DOHH2 (cell line): Measurements from ENCODE around the gene SELENOF.

Experiments used
- H3F3A ChIP-seq: fragments of 200-600 bp; sonication (generic), shearing (Covaris generic); 2 replicates; pipeline ENCODE4 v1.6.0; 2016; ENCODE audit warnings: antibody characterized with exemption, mild to moderate bottlenecking; ENCODE audit not compliant: control insufficient read depth, insufficient read depth
- H3K27ac ChIP-seq: fragments of 200-600 bp; sonication (generic); 2 replicates; pipeline ENCODE4 v1.5.1; 2014; ENCODE audit warnings: low read depth, mild to moderate bottlenecking, low read length, moderate library complexity
- H3K27me3 ChIP-seq: fragments of 200-600 bp; sonication (generic); 2 replicates; pipeline ENCODE4 v1.6.1; 2014; ENCODE audit warnings: mild to moderate bottlenecking, low read length, mixed read lengths; ENCODE audit not compliant: control insufficient read depth
- H3K36me3 ChIP-seq: fragments of 200-600 bp; sonication (generic); 2 replicates; pipeline ENCODE4 v1.6.1; 2014; ENCODE audit warnings: mild to moderate bottlenecking, low read length, moderate library complexity, mixed read lengths; ENCODE audit not compliant: control insufficient read depth
- H3K4me1 ChIP-seq: fragments of 200-600 bp; sonication (generic); 2 replicates; pipeline ENCODE4 v1.6.1; 2014; ENCODE audit warnings: mild to moderate bottlenecking, low read length, mixed read lengths; ENCODE audit not compliant: control insufficient read depth
- H3K4me2 ChIP-seq: fragments of 200-600 bp; sonication (generic); 2 replicates; pipeline ENCODE4 v1.6.0; 2014; ENCODE audit warnings: mild to moderate bottlenecking, low read length, moderate library complexity
- H3K4me3 ChIP-seq: fragments of 200-600 bp; sonication (generic); 2 replicates; pipeline ENCODE4 v1.5.1; 2014; ENCODE audit warnings: mild to moderate bottlenecking, low read length, mixed read lengths
- H3K79me2 ChIP-seq: fragments of 200-600 bp; sonication (generic); 2 replicates; pipeline ENCODE4 v1.6.1; 2014; ENCODE audit warnings: mild to moderate bottlenecking, low read length, mixed read lengths; ENCODE audit not compliant: control insufficient read depth
- H3K9me2 ChIP-seq: fragments of 200-600 bp; sonication (generic); replicated peaks from 2 replicates; pipeline ENCODE4 v1.6.1; 2014; ENCODE audit warnings: mild to moderate bottlenecking, low read length, mixed read lengths; ENCODE audit not compliant: control insufficient read depth
- H3K9me3 ChIP-seq: fragments of 200-600 bp; sonication (generic); 2 replicates; pipeline ENCODE4 v1.6.1; 2014; ENCODE audit warnings: antibody characterized with exemption, low read length, mixed read lengths; ENCODE audit not compliant: control insufficient read depth, insufficient read depth
- H4K20me1 ChIP-seq: fragments of 200-600 bp; sonication (generic); 2 replicates; pipeline ENCODE4 v1.6.0; 2014; ENCODE audit warnings: low read depth, mild to moderate bottlenecking, antibody characterized with exemption, low read length, moderate library complexity; ENCODE audit not compliant: control insufficient read depth, insufficient read depth
- EZH2phosphoT487 ChIP-seq: fragments of 200-600 bp; sonication (generic); IDR thresholded peaks from 2 replicates; pipeline ENCODE4 v1.6.1; 2017; ENCODE audit warnings: borderline replicate concordance, mild to moderate bottlenecking, antibody characterized with exemption, low read length, moderate library complexity, mixed read lengths
- TF ChIP-seq, protein P1 (sequence below): fragments of 200-600 bp; sonication (generic); IDR thresholded peaks from one replicate; pipeline ENCODE4 v1.5.1; 2014; ENCODE audit warnings: antibody characterized with exemption, mild to moderate bottlenecking, low read depth, low read length; ENCODE audit not compliant: poor library complexity, severe bottlenecking

SELENOF gene

DNA sequence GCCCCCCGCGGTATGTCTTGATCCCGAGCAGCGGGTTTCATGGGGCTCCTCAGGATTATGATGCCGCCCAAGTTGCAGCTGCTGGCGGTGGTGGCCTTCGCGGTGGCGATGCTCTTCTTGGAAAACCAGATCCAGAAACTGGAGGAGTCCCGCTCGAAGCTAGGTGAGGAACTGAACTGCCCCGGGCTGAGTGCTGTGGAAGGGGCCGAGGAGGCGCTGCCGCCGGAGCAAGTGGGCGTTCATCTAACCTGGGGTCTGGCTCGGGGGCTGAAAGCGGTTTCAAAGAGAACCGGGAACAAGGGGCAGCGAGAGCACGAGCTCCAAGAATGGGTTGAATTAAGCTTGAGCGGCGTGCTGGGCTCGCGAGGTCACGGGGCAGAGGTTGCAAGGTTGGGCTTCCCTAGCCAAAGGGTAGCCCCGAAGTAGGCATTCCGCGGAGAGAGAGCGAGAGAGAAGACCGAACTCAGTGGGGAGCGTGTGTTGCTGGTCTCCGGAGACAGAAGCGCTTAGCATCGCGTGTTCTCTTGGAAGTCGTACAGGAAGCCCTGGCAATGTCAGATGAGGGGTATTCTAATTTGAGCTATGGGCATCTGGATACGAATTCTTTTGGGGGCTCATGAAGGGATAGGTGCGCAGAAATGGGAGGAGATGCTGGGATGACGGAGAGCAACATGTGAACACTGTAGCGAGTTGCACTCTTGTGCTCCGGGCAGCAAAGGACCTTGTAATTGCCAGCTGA, 1.2 kb upstream of the SELENOF start:
- peak overlapping the region; percentile 88 for H3K27ac ChIP-seq
- H3K27me3 ChIP-seq = no peaks in the 10 kb centered on the region
- no peaks in the 10 kb centered on the region for H3K9me2 ChIP-seq
- peak overlapping the region; percentile 100 for H3K4me3 ChIP-seq
- peak overlapping the region; percentile 76 for H3K4me2 ChIP-seq
- H3K79me2 ChIP-seq = peaks cover 95% of the 10 kb centered on the region
- TF ChIP-seq EZH2phosphoT487 = no peak
- TF ChIP-seq, protein P1, sequence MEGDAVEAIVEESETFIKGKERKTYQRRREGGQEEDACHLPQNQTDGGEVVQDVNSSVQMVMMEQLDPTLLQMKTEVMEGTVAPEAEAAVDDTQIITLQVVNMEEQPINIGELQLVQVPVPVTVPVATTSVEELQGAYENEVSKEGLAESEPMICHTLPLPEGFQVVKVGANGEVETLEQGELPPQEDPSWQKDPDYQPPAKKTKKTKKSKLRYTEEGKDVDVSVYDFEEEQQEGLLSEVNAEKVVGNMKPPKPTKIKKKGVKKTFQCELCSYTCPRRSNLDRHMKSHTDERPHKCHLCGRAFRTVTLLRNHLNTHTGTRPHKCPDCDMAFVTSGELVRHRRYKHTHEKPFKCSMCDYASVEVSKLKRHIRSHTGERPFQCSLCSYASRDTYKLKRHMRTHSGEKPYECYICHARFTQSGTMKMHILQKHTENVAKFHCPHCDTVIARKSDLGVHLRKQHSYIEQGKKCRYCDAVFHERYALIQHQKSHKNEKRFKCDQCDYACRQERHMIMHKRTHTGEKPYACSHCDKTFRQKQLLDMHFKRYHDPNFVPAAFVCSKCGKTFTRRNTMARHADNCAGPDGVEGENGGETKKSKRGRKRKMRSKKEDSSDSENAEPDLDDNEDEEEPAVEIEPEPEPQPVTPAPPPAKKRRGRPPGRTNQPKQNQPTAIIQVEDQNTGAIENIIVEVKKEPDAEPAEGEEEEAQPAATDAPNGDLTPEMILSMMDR = no peak
- H3F3A ChIP-seq = peaks cover 2% of the 10 kb centered on the region; the same call in 1 of the 2 replicates
- H3K9me3 ChIP-seq = peaks cover 7% of the 10 kb centered on the region
- H3K4me1 ChIP-seq = peaks cover 43% of the 10 kb centered on the region
- H3K36me3 ChIP-seq = peaks cover 84% of the 10 kb centered on the region
- H4K20me1 ChIP-seq = peaks cover 34% of the 10 kb centered on the region

DNA sequence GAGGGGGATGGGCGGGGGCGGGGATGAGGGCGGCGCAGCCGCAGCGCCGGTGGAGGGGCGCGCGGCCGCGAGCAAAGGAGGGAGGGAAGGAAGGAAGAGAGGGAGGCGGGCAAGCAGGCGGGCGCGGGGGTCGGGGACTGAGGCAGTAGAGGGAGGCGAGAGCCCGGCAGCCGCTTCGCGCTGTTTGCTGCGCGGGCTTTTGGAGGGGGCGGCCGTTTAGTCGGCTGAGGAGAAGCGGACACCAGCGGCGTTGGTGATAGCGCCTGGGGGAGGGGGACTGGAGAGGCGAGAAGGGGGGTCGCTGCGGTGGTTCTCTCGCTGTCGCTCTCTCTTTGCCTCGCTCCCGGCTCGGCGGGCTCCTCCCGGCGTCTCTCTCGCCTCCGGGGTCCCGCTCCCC, 673 bp upstream of the SELENOF start, which contains the start of gene HS2ST1:
TSS of gene HS2ST1 (plus strand) at position 35 of the 397 bp plus-strand sequence.
- Histone ChIP-seq H3K4me2 (peak within 1 kb of the TSS; percentile 80), H4K20me1 (peaks cover 34% of the 10 kb centered on the region), H3K79me2 (peaks cover 95% of the 10 kb centered on the region), H3K4me1 (peaks cover 49% of the 10 kb centered on the region), H3K4me3 (peak within 1 kb of the TSS; percentile 100), H3K9me3 (peaks cover 2% of the 10 kb centered on the region), H3F3A (peaks cover 2% of the 10 kb centered on the region; the same call in 1 of the 2 replicates), H3K27ac (peak within 1 kb of the TSS; percentile 88), H3K9me2 (no peaks in the 10 kb centered on the region), H3K27me3 (no peaks in the 10 kb centered on the region), H3K36me3 (peaks cover 84% of the 10 kb centered on the region)
- TF ChIP-seq, protein P1 = no peak
- TF ChIP-seq EZH2phosphoT487 = no peak

DNA sequence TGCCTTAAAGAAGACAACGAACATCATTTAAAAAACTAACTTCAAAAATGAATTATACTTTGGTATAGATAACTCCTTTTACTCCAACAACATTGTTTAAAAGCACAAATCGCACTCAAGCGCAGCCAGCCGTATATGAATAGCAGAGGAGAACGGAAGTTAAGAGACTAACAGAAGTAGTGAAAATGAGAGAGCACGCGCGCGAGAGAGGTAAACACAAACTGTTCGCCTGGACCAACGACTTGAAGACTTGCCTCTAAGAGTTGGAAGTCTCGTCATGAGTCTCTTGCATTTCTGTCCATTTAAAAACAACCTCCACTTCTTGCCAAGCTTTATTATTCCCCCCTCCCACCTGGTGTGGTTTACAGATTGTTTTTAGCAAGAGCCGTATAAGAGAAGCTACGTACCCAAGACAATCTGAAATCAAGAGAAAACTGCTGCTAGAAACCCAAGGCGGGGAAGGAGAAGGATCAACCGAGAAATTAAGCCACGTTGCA, 479 bp downstream of the SELENOF start:
- Histone ChIP-seq H3K36me3 (peaks cover 88% of the 10 kb centered on the region), H3K9me3 (no peaks in the 10 kb centered on the region), H4K20me1 (peaks cover 43% of the 10 kb centered on the region), H3K4me3 (peak overlapping the region; percentile 86), H3K4me1 (peaks cover 61% of the 10 kb centered on the region), H3K27me3 (no peaks in the 10 kb centered on the region), H3K79me2 (peaks cover 95% of the 10 kb centered on the region), H3F3A (peaks cover 2% of the 10 kb centered on the region; the same call in 1 of the 2 replicates), H3K9me2 (no peaks in the 10 kb centered on the region), H3K27ac (peak overlapping the region; percentile 85), H3K4me2 (peak overlapping the region; percentile 80)
- TF ChIP-seq, protein P1 = no peak
- no peak for TF ChIP-seq EZH2phosphoT487
